Mucosa of rectum (tissue), 2 donors: ENCODE results near the gene CRYGC.
"Not testable (repeated sequence)": the region's sequence is repeated elsewhere in the genome, so short reads cannot be mapped to it uniquely, and the experiment has no call there.

Source experiments
- H3K27ac ChIP-seq, 2 donors: one replicate each; pipeline ENCODE4 v1.7.0; 2013; ENCODE audit warnings: inconsistent platforms in 2 of 2, low read depth in 2 of 2, low read length in 2 of 2
- H3K27me3 ChIP-seq, 2 donors: one replicate each; pipeline ENCODE4 v1.7.0; 2013; ENCODE audit warnings: low read length in 2 of 2; ENCODE audit not compliant: control insufficient read depth in 2 of 2, insufficient read depth in 2 of 2
- H3K36me3 ChIP-seq, 2 donors: one replicate each; pipeline ENCODE4 v1.7.0; 2013; ENCODE audit warnings: low read length in 2 of 2; ENCODE audit not compliant: control insufficient read depth in 2 of 2, insufficient read depth in 2 of 2
- H3K4me1 ChIP-seq, 2 donors: one replicate each; pipeline ENCODE4 v1.7.0; 2013; ENCODE audit warnings: low read length in 2 of 2, mild to moderate bottlenecking in 1 of 2; ENCODE audit not compliant: control insufficient read depth in 2 of 2, insufficient read depth in 2 of 2
- H3K4me3 ChIP-seq, 2 donors: one replicate each; pipeline ENCODE4 v1.7.0; 2013; ENCODE audit warnings: low read length in 2 of 2
- H3K9ac ChIP-seq, 2 donors: one replicate each; pipeline ENCODE4 v1.7.0; 2013; ENCODE audit warnings: low read length in 2 of 2, low read depth in 1 of 2, mild to moderate bottlenecking in 1 of 2
- H3K9me3 ChIP-seq, 2 donors: one replicate each; pipeline ENCODE4 v1.7.0; 2013; ENCODE audit warnings: low read length in 2 of 2; ENCODE audit not compliant: control insufficient read depth in 2 of 2
- donor health status: healthy.
- donor health status: Normal muscosa, but diverticular disease.

CRYGC gene

GRCh38 chr2:208138334-208138733 is 8.7 kb upstream of the CRYGC start:
- H3K9ac ChIP-seq, H3K27me3 ChIP-seq, H3K27ac ChIP-seq, H3K4me3 ChIP-seq, H3K36me3 ChIP-seq, H3K4me1 ChIP-seq, H3K9me3 ChIP-seq: not testable (repeated sequence)

GRCh38 chr2:208136716-208137094 is 7.1 kb upstream of the CRYGC start:
- H3K36me3 ChIP-seq, result no peaks in the 10 kb centered on the region
- no peaks in the 10 kb centered on the region for H3K27me3 ChIP-seq
- H3K4me1 ChIP-seq, result peaks cover 0 to 4% of the 10 kb centered on the region in 2 donors
- no peak overlapping the region for H3K4me3 ChIP-seq
- no peak overlapping the region for H3K9ac ChIP-seq
- no peaks in the 10 kb centered on the region for H3K9me3 ChIP-seq
- H3K27ac ChIP-seq, result no peak overlapping the region

GRCh38 chr2:208135794-208136715 is 6.4 kb upstream of the CRYGC start:
- Histone ChIP-seq H3K4me1 (peaks cover 0 to 4% of the 10 kb centered on the region in 2 donors), H3K9me3 (no peaks in the 10 kb centered on the region), H3K27me3 (no peaks in the 10 kb centered on the region), H3K9ac (no peak overlapping the region), H3K27ac (no peak overlapping the region), H3K4me3 (no peak overlapping the region), H3K36me3 (no peaks in the 10 kb centered on the region)

- Histone ChIP-seq H3K9me3 (no peaks in the 10 kb centered on the region), H3K4me3 (no peak overlapping the region), H3K9ac (no peak overlapping the region), H3K27ac (no peak overlapping the region), H3K36me3 (no peaks in the 10 kb centered on the region), H3K4me1 (peaks cover 0 to 11% of the 10 kb centered on the region in 2 donors), H3K27me3 (no peaks in the 10 kb centered on the region)
These were observed 5.4 kb upstream of the CRYGC start for GRCh38 chr2:208134928-208135586.

- H3K4me3 ChIP-seq, result no peak overlapping the region
- H3K27me3 ChIP-seq, result no peaks in the 10 kb centered on the region
- H3K4me1 ChIP-seq, result peaks cover 0 to 11% of the 10 kb centered on the region in 2 donors
- H3K9me3 ChIP-seq, result no peaks in the 10 kb centered on the region
- H3K9ac ChIP-seq, result no peak overlapping the region
- no peaks in the 10 kb centered on the region for H3K36me3 ChIP-seq
- no peak overlapping the region for H3K27ac ChIP-seq
These were observed 1.1 kb upstream of the CRYGC start for GRCh38 chr2:208130712-208131110.

GRCh38 chr2:208128136-208128535 is 1.5 kb downstream of the CRYGC start:
- Histone ChIP-seq H3K27me3 (peaks cover 0 to 2% of the 10 kb centered on the region in 2 donors), H3K36me3 (no peaks in the 10 kb centered on the region), H3K9ac (no peak overlapping the region), H3K4me1 (peaks cover 0 to 7% of the 10 kb centered on the region in 2 donors), H3K27ac (no peak overlapping the region), H3K4me3 (no peak overlapping the region), H3K9me3 (no peaks in the 10 kb centered on the region)

- Histone ChIP-seq H3K27ac (no peak overlapping the region), H3K9me3 (no peaks in the 10 kb centered on the region), H3K27me3 (peaks cover 0 to 2% of the 10 kb centered on the region in 2 donors), H3K4me1 (peaks cover 0 to 7% of the 10 kb centered on the region in 2 donors), H3K4me3 (no peak overlapping the region), H3K9ac (no peak overlapping the region), H3K36me3 (no peaks in the 10 kb centered on the region)
These were observed 2.5 kb downstream of the CRYGC start for GRCh38 chr2:208127090-208127489.

GRCh38 chr2:208125251-208125650 is 4.4 kb downstream of the CRYGC start:
- Histone ChIP-seq H3K36me3 (no peaks in the 10 kb centered on the region), H3K9me3 (no peaks in the 10 kb centered on the region), H3K27ac (no peak overlapping the region), H3K4me3 (no peak overlapping the region), H3K4me1 (peaks cover 0 to 2% of the 10 kb centered on the region in 2 donors), H3K9ac (no peak overlapping the region), H3K27me3 (peaks cover 0 to 2% of the 10 kb centered on the region in 2 donors)

GRCh38 chr2:208124013-208124715 is 5.5 kb downstream of the CRYGC start, which contains the start of gene CRYGD:
Gene CRYGD (minus strand): TSS chr2:208124524. CDS start chr2:208124473, 51 bp downstream.
- not testable (repeated sequence) for H3K27me3 ChIP-seq, H3K36me3 ChIP-seq, H3K27ac ChIP-seq, H3K9ac ChIP-seq, H3K4me1 ChIP-seq, H3K4me3 ChIP-seq, H3K9me3 ChIP-seq

- Histone ChIP-seq H3K36me3 (no peaks in the 10 kb centered on the region), H3K27me3 (peaks cover 0 to 2% of the 10 kb centered on the region in 2 donors), H3K4me3 (no peak overlapping the region), H3K9ac (no peak overlapping the region), H3K9me3 (no peaks in the 10 kb centered on the region), H3K4me1 (no peaks in the 10 kb centered on the region), H3K27ac (no peak overlapping the region)
These were observed 7.4 kb downstream of the CRYGC start for GRCh38 chr2:208122248-208122647.
